Epithelial cell of esophagus (primary cell): ENCODE results near the gene WNT5B.
A peak's percentile ranks its signal among the peaks of the same experiment; 100 is the strongest.

ENCODE experiments used
- DNase-seq: peaks from one replicate; pipeline ENCODE4 v3.0.0; 2010; ENCODE audit warnings: low read depth
- H3K4me3 ChIP-seq: 2 replicates; pipeline ENCODE4 v1.5.1; 2011; ENCODE audit warnings: mild to moderate bottlenecking, low read length, control low read depth
- CTCF ChIP-seq: IDR thresholded peaks from 2 replicates; pipeline ENCODE4 v1.5.1; 2011; ENCODE audit warnings: low read depth, mild to moderate bottlenecking, low read length, control low read depth, inconsistent platforms; ENCODE audit not compliant: insufficient read depth; ENCODE audit errors: missing control alignments

Gene WNT5B

GRCh38 chr12:1607940-1608712, 20.9 kb upstream of the WNT5B start:
- DNase-seq, result peak; percentile 26
- no peak overlapping the region for H3K4me3 ChIP-seq
- no peak for TF ChIP-seq CTCF

GRCh38 chr12:1608713-1609119, 20.3 kb upstream of the WNT5B start:
- no peak overlapping the region for H3K4me3 ChIP-seq
- no peak for DNase-seq

GRCh38 chr12:1610072-1610643, 18.9 kb upstream of the WNT5B start:
- DNase-seq, result no peak
- H3K4me3 ChIP-seq, result no peak overlapping the region
- TF ChIP-seq CTCF, result no peak

More at GRCh38 chr12:1608713-1609119, 20.3 kb upstream of the WNT5B start:
- no peak for TF ChIP-seq CTCF

GRCh38 chr12:1611803-1612572, 17.0 kb upstream of the WNT5B start:
- H3K4me3 ChIP-seq, result no peak overlapping the region
- DNase-seq, result peak; percentile 51
- no peak for TF ChIP-seq CTCF

- no peak for DNase-seq
- no peak for TF ChIP-seq CTCF
- H3K4me3 ChIP-seq, result no peak overlapping the region
Observed at GRCh38 chr12:1613860-1614259, 15.2 kb upstream of the WNT5B start.

- no peak for DNase-seq
- H3K4me3 ChIP-seq, result no peak overlapping the region
- TF ChIP-seq CTCF, result no peak
Observed at GRCh38 chr12:1614360-1614759, 14.7 kb upstream of the WNT5B start.
